GM13977 (cell line): Measurements from ENCODE around the gene CBX4.

Source experiments
- DNase-seq: peaks from one replicate; pipeline ENCODE4 v3.0.0; 2012; ENCODE audit warnings: low spot score
- CTCF ChIP-seq: IDR thresholded peaks from 2 replicates; pipeline ENCODE4 v1.5.1; 2012; ENCODE audit warnings: mild to moderate bottlenecking, control low read depth; ENCODE audit not compliant: insufficient read depth; ENCODE audit errors: extremely low read depth, missing control alignments
- in situ Hi-C: fragments of 300-500 bp; cut with MboI; formaldehyde crosslinking; loops from one replicate; pipeline ENCODE4 v1.12.0; 2022; ENCODE audit warnings: low sequenced_read_pairs, low pct_unique_long_range_greater_than_20kb, mixed read lengths, inconsistent platforms; ENCODE audit not compliant: unreplicated experiment

The CBX4 gene

GRCh38 chr17:79839356-79840268, at the start of gene CBX4:
CBX4 (minus strand) TSS chr17:79839440; CDS start chr17:79839251, 189 bp downstream.
- TF ChIP-seq CTCF: peak; percentile 71
- DNase-seq: peak; percentile 98
- in situ Hi-C loops: loop anchor here (10.0 kb wide), 1 partner anchor 45 kb away; the partner anchor contains the start of gene CBX8

GRCh38 chr17:79888009-79888540, 48.8 kb upstream of the CBX4 start:
- in situ Hi-C loops: no loop called here
- TF ChIP-seq CTCF: no peak
- DNase-seq: no peak

- no peak for TF ChIP-seq CTCF
- DNase-seq: no peak
- in situ Hi-C loops: no loop called here
These were observed 48.3 kb upstream of the CBX4 start for GRCh38 chr17:79887451-79887991.

GRCh38 chr17:79883202-79883601, 44.0 kb upstream of the CBX4 start:
- DNase-seq: no peak
- TF ChIP-seq CTCF: no peak
- in situ Hi-C loops: no loop called here

GRCh38 chr17:79878329-79878947, 39.2 kb upstream of the CBX4 start:
- no peak for TF ChIP-seq CTCF
- no peak for DNase-seq
- in situ Hi-C loops: no loop called here

GRCh38 chr17:79877041-79877440, 37.8 kb upstream of the CBX4 start:
- in situ Hi-C loops: no loop called here
- no peak for DNase-seq
- TF ChIP-seq CTCF: no peak
